K562 (cell line): ENCODE results near the gene PRR7.

Experiments used
- CTCF ChIP-seq, 3 experiments: IDR thresholded peaks in 2 of 3; conservative IDR thresholded peaks in 1 of 3; 2 replicates each; pipeline ENCODE4 v1.5.1; 2011 to 2012; ENCODE audit warnings: low read length in 3 of 3, mild to moderate bottlenecking in 3 of 3, control low read depth in 2 of 3, improper control_type of control experiment in 1 of 3, inconsistent platforms in 1 of 3, low read depth in 1 of 3, mixed read lengths in 1 of 3, moderate library complexity in 1 of 3; ENCODE audit not compliant: insufficient read depth in 2 of 3
- ELK1 ChIP-seq: sonication (generic); formaldehyde crosslinking; IDR thresholded peaks from 2 replicates; pipeline ENCODE4 v1.8.1; 2022; ENCODE audit warnings: missing genetic modification reagents
- EP300 ChIP-seq: IDR thresholded peaks from 2 replicates; pipeline ENCODE4 v1.6.1; 2012; ENCODE audit warnings: low read length, improper control_type of control experiment
- ESRRA ChIP-seq: fragments of 450-650 bp; IDR thresholded peaks from 2 replicates; pipeline ENCODE4 v1.6.1; 2014; ENCODE audit warnings: low read depth, mild to moderate bottlenecking, moderate library complexity, borderline replicate concordance
- FOXJ3 ChIP-seq: sonication (generic); formaldehyde crosslinking; IDR thresholded peaks from 2 replicates; pipeline ENCODE4 v1.4.0; 2020; ENCODE audit warnings: mild to moderate bottlenecking, missing genetic modification reagents
- PHF20 ChIP-seq: fragments of 450-650 bp; IDR thresholded peaks from 2 replicates; pipeline ENCODE4 v1.6.1; 2018; ENCODE audit not compliant: partially characterized antibody
- TF ChIP-seq, protein P1 (sequence below): sonication (generic); formaldehyde crosslinking; IDR thresholded peaks from 2 replicates; pipeline ENCODE4 v1.8.0; 2022; ENCODE audit warnings: mild to moderate bottlenecking, missing genetic modification reagents
- TF ChIP-seq, protein P2 (sequence below): fragments of 250-450 bp; sonication (Bioruptor Pico); IDR thresholded peaks from 2 replicates; pipeline ENCODE4 v1.5.1; 2021; ENCODE audit warnings: mild to moderate bottlenecking
- TF ChIP-seq, protein P3 (sequence below): fragments of 250-450 bp; sonication (Bioruptor Pico); IDR thresholded peaks from 2 replicates; pipeline ENCODE4 v1.4.0; 2020; ENCODE audit warnings: mild to moderate bottlenecking, moderate library complexity
- TF ChIP-seq, protein P4 (sequence below), 2 experiments: fragments of 450-650 bp; formaldehyde crosslinking in 1 of 2; IDR thresholded peaks; 2 replicates each; pipeline versions ENCODE4 v1.4.0 to v1.6.1; 2014 to 2020; ENCODE audit warnings: mild to moderate bottlenecking in 2 of 2, borderline replicate concordance in 1 of 2, low read depth in 1 of 2

- TF ChIP-seq, protein P1, sequence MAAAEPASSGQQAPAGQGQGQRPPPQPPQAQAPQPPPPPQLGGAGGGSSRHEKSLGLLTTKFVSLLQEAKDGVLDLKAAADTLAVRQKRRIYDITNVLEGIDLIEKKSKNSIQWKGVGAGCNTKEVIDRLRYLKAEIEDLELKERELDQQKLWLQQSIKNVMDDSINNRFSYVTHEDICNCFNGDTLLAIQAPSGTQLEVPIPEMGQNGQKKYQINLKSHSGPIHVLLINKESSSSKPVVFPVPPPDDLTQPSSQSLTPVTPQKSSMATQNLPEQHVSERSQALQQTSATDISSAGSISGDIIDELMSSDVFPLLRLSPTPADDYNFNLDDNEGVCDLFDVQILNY (CRISPR knock-in tag), result no peak
- peak; percentile 11 to 32 (median 17); a peak in 2 of 6 replicates for TF ChIP-seq CTCF (IDR thresholded peaks at IDR 0.05 in 2 of 3, conservative IDR thresholded peaks at IDR 0.05 in 1 of 3; ENCODE audit: insufficient read depth in 2 of 3, low read depth in 1 of 3, low read length in 3 of 3)
- TF ChIP-seq ELK1 (CRISPR knock-in tag), result no peak
- TF ChIP-seq FOXJ3 (CRISPR knock-in tag), result no peak
- TF ChIP-seq, protein P2, sequence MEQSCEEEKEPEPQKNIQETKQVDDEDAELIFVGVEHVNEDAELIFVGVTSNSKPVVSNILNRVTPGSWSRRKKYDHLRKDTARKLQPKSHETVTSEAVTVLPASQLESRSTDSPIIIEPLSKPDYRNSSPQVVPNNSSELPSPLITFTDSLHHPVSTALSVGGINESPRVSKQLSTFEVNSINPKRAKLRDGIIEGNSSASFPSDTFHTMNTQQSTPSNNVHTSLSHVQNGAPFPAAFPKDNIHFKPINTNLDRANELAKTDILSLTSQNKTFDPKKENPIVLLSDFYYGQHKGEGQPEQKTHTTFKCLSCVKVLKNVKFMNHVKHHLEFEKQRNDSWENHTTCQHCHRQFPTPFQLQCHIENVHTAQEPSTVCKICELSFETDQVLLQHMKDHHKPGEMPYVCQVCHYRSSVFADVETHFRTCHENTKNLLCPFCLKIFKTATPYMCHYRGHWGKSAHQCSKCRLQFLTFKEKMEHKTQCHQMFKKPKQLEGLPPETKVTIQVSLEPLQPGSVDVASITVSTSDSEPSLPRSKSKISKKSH, result peak; percentile 32; the same call in 1 of the 2 replicates
- no peak for TF ChIP-seq PHF20
- TF ChIP-seq, protein P3, sequence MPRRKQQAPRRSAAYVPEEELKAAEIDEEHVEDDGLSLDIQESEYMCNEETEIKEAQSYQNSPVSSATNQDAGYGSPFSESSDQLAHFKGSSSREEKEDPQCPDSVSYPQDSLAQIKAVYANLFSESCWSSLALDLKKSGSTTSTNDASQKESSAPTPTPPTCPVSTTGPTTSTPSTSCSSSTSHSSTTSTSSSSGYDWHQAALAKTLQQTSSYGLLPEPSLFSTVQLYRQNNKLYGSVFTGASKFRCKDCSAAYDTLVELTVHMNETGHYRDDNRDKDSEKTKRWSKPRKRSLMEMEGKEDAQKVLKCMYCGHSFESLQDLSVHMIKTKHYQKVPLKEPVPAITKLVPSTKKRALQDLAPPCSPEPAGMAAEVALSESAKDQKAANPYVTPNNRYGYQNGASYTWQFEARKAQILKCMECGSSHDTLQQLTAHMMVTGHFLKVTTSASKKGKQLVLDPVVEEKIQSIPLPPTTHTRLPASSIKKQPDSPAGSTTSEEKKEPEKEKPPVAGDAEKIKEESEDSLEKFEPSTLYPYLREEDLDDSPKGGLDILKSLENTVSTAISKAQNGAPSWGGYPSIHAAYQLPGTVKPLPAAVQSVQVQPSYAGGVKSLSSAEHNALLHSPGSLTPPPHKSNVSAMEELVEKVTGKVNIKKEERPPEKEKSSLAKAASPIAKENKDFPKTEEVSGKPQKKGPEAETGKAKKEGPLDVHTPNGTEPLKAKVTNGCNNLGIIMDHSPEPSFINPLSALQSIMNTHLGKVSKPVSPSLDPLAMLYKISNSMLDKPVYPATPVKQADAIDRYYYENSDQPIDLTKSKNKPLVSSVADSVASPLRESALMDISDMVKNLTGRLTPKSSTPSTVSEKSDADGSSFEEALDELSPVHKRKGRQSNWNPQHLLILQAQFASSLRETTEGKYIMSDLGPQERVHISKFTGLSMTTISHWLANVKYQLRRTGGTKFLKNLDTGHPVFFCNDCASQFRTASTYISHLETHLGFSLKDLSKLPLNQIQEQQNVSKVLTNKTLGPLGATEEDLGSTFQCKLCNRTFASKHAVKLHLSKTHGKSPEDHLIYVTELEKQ (CRISPR knock-in tag), result no peak
- TF ChIP-seq, protein P4, sequence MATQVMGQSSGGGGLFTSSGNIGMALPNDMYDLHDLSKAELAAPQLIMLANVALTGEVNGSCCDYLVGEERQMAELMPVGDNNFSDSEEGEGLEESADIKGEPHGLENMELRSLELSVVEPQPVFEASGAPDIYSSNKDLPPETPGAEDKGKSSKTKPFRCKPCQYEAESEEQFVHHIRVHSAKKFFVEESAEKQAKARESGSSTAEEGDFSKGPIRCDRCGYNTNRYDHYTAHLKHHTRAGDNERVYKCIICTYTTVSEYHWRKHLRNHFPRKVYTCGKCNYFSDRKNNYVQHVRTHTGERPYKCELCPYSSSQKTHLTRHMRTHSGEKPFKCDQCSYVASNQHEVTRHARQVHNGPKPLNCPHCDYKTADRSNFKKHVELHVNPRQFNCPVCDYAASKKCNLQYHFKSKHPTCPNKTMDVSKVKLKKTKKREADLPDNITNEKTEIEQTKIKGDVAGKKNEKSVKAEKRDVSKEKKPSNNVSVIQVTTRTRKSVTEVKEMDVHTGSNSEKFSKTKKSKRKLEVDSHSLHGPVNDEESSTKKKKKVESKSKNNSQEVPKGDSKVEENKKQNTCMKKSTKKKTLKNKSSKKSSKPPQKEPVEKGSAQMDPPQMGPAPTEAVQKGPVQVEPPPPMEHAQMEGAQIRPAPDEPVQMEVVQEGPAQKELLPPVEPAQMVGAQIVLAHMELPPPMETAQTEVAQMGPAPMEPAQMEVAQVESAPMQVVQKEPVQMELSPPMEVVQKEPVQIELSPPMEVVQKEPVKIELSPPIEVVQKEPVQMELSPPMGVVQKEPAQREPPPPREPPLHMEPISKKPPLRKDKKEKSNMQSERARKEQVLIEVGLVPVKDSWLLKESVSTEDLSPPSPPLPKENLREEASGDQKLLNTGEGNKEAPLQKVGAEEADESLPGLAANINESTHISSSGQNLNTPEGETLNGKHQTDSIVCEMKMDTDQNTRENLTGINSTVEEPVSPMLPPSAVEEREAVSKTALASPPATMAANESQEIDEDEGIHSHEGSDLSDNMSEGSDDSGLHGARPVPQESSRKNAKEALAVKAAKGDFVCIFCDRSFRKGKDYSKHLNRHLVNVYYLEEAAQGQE (IDR thresholded peaks at IDR 0.05; ENCODE audit: borderline replicate concordance), result peak; percentile 40; the same call in 1 of the 2 replicates
- TF ChIP-seq, protein P4 (CRISPR knock-in tag; IDR thresholded peaks at IDR 0.05; ENCODE audit: low read depth), result peak; percentile 83
- no peak for TF ChIP-seq EP300
- no peak for TF ChIP-seq ESRRA
Observed at GRCh38 chr5:177446200-177447065, at the start of gene PRR7.
